ENCODE results near the gene CHMP1B.
"Not testable (repeated sequence)": the region's sequence is repeated elsewhere in the genome, so short reads cannot be mapped to it uniquely, and the experiment has no call there.

Gene CHMP1B

GRCh38 chr18:11839556-11839955 is 11.7 kb upstream of the CHMP1B start:
- DNase-seq (ENCODE audit: low read depth in 2 of 2, low spot score in 1 of 2): no peak

- DNase-seq (ENCODE audit: low read depth in 2 of 2, low spot score in 1 of 2): no peak
Measured at GRCh38 chr18:11840493-11840892, 10.7 kb upstream of the CHMP1B start.

DNA sequence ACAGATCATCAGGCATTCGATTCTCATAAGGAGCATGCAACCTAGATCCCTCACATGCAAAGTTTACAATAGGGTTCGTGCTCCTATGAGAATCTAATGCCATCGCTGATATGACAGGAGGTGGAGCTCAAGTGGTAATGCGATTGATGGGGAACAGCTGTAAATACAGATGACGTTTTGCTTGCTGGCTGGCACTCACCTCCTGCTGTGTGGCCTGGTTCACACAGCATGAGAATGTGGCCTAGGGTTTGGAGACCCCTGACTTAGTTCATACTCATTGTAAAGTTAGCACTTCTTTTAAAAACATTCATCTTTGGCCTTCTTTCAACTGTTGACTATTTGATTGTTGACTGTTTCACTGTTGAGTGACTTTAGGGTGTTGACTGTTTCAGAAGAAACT is 8.7 kb upstream of the CHMP1B start:
- no peak for DNase-seq (ENCODE audit: low read depth in 2 of 2, low spot score in 1 of 2)

- no peak for DNase-seq (ENCODE audit: low read depth in 2 of 2, low spot score in 1 of 2)
Measured at GRCh38 chr18:11844436-11844835, 6.8 kb upstream of the CHMP1B start.

DNA sequence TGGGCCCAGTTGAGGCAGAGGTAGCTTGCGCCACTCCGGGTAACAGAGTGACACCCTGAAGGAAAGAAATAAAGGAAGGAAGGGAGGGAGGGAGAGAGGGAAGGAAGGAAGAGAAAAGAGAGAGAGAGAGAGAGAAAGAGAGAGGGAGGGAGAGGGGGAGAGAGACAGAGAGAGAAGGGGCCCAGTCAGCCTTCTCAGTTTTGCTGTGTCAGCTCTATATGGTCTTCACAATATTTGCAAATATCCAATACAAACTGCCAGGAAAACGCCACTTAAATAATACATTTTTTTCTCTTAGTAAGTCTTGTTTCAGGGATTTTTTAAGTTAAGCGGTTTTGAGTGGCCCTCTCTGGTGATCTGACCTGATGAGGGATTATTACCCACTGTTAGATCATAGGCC is 5.6 kb upstream of the CHMP1B start:
- no peak for DNase-seq (ENCODE audit: low read depth in 2 of 2, low spot score in 1 of 2)

- no peak for DNase-seq (ENCODE audit: low read depth in 2 of 2, low spot score in 1 of 2)
Measured at GRCh38 chr18:11847811-11848210, 3.4 kb upstream of the CHMP1B start.

DNA sequence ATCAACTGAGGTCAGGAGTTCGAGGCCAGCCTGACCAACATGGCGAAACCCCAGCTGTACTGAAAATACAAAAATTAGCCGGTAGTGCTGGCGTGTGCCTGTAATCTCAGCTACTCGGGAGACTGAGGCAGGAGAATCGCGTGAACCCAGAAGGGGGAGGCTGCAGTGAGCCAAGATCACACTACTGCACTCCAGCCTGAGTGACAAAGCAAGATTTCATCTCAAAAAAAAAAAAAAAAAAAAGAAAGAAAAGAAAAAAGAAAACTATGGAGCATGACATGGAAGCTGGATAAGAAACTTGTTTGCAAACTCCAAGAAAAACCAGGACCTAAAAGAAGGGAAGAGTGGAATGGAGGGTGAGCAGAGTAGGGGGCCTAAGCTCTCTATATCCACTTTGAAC is 1.9 kb upstream of the CHMP1B start:
- no peak for DNase-seq (ENCODE audit: low read depth in 2 of 2, low spot score in 1 of 2)

DNA sequence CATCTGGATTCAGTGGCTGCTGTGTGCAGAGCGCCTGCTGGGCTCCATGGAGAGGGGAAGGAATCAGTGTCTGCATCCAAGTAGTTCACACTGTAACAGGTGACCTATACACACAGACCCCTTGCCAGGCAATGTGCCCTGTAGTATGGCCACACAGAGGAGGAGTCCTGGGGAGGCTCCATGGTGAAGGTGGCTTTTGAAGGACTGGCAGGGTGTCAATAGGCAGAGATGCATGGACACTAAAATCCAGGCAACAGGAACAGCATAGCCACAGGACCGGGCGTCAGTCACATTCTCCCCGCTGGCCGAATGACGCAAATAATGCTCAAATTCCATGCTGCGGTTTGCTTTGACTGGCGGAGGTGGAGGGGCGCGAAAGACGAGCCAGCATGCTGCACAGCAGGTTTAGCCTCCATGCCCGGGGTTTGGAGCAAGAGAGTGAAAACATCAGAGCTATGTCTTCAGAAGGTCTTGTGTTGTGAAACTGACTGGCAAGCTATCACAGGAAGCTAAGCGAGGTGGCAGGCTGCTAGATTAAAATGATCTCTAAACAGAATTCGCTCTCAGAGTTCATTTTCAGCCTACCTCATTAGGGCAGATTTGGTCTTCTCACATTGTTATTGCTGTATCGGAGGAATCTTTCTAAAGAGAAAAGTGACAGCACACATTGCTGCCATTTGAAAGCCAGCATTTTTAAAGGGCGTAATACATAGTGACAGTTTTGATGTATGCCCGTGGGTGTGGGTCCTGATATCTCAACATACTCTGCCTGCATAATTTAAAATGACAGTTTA is 1.2 kb upstream of the CHMP1B start:
- peak; percentile 20 to 33 for DNase-seq (ENCODE audit: low read depth in 2 of 2, low spot score in 1 of 2)

DNA sequence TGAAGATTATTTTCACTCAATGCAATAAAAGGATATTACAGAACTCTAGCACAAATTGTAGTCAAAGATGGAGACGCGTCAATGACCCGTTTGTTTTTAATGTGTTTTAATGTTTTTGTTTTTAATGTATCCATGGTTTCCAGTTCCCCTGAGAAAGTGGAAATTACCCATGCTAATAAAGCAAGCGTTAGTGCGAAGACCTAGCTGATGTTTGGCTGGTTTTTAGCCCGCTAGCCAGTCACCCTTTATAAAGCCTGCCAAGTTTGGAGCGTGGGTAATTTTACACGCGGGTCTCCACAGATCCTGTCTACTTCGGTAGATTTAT is 430 bp upstream of the CHMP1B start:
- no peak for DNase-seq (ENCODE audit: low read depth in 2 of 2, low spot score in 1 of 2)

GRCh38 chr18:11851806-11852337 is 659 bp downstream of the CHMP1B start:
- DNase-seq (ENCODE audit: low read depth in 2 of 2, low spot score in 1 of 2): peak in 1 of 2 donors; percentile 11

DNA sequence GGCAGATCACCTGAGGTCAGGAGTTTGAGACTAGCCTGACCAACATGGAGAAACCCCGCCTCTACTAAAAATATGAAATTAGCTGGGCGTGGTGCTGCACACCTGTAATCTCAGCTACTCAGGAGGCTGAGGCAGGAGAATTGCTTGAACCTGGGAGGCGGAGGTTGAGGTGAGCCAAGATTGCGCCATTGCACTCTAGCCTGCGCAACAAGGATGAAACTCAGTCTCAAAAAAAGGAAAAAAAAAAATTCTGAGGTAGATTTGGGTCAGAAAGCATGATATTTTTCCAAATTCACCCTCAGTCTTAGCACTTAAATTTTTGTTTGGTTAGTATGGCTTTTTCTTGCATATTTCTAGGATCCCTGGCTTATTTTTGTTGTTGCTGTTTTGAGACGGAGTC is 3.3 kb downstream of the CHMP1B start:
- not testable (repeated sequence) for DNase-seq (ENCODE audit: low read depth in 2 of 2, low spot score in 1 of 2)

- no peak for DNase-seq (ENCODE audit: low read depth in 2 of 2, low spot score in 1 of 2)
Measured at GRCh38 chr18:11857177-11857887, 6.1 kb downstream of the CHMP1B start.

GRCh38 chr18:11859282-11859830 is 8.1 kb downstream of the CHMP1B start:
- DNase-seq (ENCODE audit: low read depth in 2 of 2, low spot score in 1 of 2): no peak

DNA sequence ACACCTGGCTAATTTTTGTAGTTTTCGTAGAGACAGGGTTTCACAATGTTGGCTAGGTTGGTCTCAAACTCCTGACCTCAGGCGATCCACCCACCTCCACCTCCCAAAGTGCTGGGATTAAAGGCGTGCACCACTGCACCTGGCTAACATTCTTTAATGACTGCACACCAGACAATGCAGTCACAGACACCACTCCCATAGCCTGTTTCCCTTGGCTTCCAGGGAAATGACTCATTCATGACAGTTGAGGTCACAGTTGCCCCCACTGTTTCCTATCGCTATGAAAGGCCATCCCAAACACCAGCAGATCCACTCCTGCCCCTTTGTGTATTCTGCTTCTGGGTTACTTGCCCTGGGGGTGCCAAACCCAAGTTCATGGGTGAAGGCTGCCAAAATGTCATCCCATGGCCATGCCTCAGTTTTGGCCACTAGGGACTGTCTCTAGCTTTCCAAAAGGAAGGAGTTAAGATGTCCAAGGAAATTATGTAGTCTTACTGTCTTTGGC is 8.7 kb downstream of the CHMP1B start:
- no peak for DNase-seq (ENCODE audit: low read depth in 2 of 2, low spot score in 1 of 2)

GRCh38 chr18:11860594-11861450 is 9.6 kb downstream of the CHMP1B start:
- no peak for DNase-seq (ENCODE audit: low read depth in 2 of 2, low spot score in 1 of 2)

DNA sequence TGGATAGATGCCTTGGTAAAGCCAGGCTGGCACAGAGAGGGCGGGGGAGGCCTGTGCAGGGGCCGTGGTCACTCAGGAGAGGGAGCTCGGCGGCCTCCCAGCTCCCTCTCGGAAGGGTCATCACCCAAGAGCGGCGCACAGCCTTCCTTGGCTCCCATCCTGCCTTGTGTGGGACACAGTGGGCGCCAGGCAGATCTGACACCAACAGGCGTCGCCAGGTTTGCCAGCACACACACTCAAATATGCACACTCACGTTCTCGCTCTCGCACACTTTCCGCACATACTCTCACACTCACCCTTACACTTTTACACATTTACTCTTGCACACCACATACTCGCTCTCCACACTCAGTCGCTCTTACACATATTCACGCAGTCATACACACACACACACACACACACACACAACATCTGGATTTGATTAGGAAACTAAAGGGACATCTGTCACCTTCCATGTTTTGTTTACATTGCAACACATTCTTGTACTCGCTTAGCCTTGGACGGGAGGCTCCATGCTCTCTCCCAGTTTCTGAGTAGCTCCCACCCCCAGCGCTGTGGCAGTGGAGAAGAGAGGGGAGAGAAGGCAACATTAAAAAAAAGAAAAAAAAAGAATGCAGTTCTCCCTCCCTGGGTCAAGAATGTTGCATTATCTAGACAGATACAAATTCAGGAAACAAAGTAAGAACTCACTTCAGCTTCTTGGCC is 10.5 kb downstream of the CHMP1B start:
- no peak for DNase-seq (ENCODE audit: low read depth in 2 of 2, low spot score in 1 of 2)

DNA sequence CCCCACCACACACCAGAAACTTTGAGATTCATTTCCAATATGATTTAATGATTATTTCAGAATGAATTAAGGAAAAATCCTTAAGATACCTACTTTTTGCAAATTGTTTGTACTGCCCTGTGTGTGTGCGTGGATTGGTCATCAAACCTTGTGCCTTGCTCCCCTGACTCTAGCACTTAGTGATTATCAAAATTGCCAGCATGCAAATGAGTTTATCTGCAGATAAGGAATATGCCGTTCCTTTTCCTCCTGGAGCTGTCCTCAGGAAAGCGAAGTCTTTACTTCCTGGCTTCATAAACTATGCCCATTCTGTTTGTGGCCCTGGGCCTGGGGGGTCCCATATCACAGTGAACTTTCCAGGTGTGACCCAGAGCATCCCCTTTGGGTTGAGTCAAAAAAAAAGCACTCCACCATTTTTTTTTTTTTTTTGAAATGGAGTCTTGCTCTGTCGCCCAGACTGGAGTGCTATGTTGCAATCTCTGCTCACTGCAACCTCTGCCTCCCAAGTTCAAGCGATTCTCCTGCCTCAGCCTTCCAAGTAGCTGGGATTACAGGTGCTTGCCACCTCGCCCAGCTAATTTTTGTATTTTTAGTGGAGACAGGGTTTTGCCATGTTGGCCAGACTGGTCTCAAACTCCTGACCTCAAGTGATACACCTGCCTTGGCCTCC is 11.4 kb downstream of the CHMP1B start:
- no peak for DNase-seq (ENCODE audit: low read depth in 2 of 2, low spot score in 1 of 2)

DNA sequence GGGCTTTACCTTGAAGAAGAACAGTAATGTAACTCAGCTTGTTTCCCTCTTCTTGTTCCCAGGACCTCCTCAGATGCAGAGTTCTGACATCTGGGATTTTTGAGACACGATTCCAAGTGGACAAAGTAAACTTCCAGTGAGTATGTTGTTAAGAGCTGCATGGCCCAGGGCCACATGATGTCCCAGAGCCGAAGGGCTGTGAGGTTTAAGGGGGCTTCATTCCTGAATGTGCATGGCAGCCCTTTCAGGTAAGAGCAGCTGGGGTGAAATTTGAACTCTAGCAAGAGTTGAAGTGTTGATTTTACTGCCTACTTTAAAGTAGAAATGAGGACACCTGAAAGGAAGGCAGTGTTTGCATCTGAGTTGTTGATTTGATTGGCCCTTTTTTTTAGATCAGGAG is 13.3 kb downstream of the CHMP1B start:
- no peak for DNase-seq (ENCODE audit: low read depth in 2 of 2, low spot score in 1 of 2)

DNA sequence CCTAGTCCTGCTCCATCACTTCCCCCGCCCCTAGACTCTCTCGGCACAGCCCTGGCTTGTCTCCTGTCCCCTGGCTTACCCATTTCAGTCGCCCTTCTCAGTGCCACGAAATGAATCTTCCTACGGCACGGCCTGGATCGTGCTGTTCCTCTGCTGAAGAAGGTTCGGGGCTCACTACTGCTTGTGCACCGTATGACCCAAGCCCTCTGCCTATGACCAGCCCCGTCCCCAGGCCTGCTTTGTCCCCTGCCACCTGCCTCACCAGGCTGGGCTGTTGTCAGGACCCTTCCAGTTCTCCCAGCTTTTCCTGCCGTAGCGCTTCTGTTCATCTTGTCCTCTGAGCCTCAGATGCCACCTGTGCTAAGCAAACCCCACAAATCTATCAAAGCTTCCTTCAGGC is 13.9 kb downstream of the CHMP1B start:
- no peak for DNase-seq (ENCODE audit: low read depth in 2 of 2, low spot score in 1 of 2)

GRCh38 chr18:11866329-11866728 is 15.1 kb downstream of the CHMP1B start:
- DNase-seq (ENCODE audit: low read depth in 2 of 2, low spot score in 1 of 2): no peak

Measured in stimulated activated CD8-positive, alpha-beta memory T cell treated with anti-CD3 and anti-CD28 coated beads, Interleukin-4, amount 100 ng/mL, for 1 hour (primary cell).